ENCODE measurements around the gene SLTM.
"Not testable (repeated sequence)": the region's sequence is repeated elsewhere in the genome, so short reads cannot be mapped to it uniquely, and the experiment has no call there.

GRCh38 chr15:58920447-58920846, 13.0 kb downstream of the SLTM start:
- TF ChIP-seq YY1 (IDR thresholded peaks at IDR 0.05; ENCODE audit: insufficient read depth, insufficient read length); ZNF274 (IDR thresholded peaks at IDR 0.05; ENCODE audit: low read depth, low read length): not testable (repeated sequence)
